Type B pancreatic cell (in vitro differentiated cells): ENCODE data around the gene USP49. TPM values are rescaled to one million over a fixed set of nuclear protein-coding genes. Genes with fewer than 3 reads are reported as not detected.

Source experiments
- DNase-seq: peaks from one replicate; pipeline ENCODE4 v3.0.0; 2021; ENCODE audit warnings: mixed read lengths; ENCODE audit not compliant: unreplicated experiment; ENCODE audit errors: extremely low spot score
- H3K27ac Mint-ChIP-seq: 2 replicates; pipeline ENCODE4 v1.8.0; 2021; ENCODE audit warnings: mild to moderate bottlenecking, mixed read lengths
- H3K27me3 Mint-ChIP-seq: 2 replicates; pipeline ENCODE4 v1.8.0; 2021; ENCODE audit warnings: mixed read lengths
- H3K36me3 Mint-ChIP-seq: 2 replicates; pipeline ENCODE4 v1.8.0; 2021; ENCODE audit warnings: mixed read lengths
- H3K4me1 Mint-ChIP-seq: one replicate; pipeline ENCODE4 v1.8.0; 2021; ENCODE audit warnings: mixed read lengths; ENCODE audit not compliant: unreplicated experiment
- H3K4me3 Mint-ChIP-seq: 2 replicates; pipeline ENCODE4 v1.8.0; 2021; ENCODE audit warnings: mild to moderate bottlenecking, mixed read lengths
- H3K9me3 Mint-ChIP-seq: 2 replicates; pipeline ENCODE4 v1.8.0; 2021; ENCODE audit warnings: mixed read lengths
- total RNA-seq: library from RNA; stranded (reverse); gene quantifications from 2 replicates; pipeline ENCODE4 v1.2.1, GENCODE V29; 2021; ENCODE audit warnings: low replicate concordance
- TF ChIP-seq, protein P1 (sequence below): fragments of 200-600 bp; sonication (generic); conservative IDR thresholded peaks from 2 replicates; pipeline ENCODE4 v1.5.0; 2021; ENCODE audit warnings: antibody characterized with exemption, mild to moderate bottlenecking

Gene USP49
- total RNA-seq, 1 donor from 2014 or later, result 13.2 TPM

DNA sequence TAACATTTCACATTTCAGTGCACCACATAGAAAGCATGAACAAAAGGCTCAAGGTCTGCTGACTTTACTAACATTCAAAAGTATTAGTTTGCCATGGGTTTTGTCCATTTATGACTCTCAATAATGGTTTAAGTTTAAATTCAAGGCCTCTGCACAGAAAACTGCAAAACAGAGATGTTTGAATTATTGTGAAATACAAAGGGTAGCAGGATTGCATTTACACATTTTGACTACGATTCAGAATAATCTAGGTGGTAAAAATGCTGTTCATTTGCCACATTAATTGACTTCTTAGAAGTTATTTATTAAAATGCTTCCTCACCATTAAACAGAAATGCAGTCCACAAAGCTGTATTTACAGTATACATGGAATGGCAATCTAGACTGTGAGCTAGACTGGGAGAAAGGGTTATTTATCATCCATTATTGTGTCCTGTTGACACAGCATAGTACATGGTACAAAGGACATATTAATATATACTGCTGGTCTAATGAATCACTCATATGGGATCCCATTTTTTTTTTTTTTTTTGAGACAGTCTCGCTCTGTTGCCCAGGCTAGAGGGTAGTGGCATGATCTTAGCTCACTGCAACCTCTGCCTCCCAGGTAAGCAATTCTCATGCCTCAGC lies 18.0 kb downstream of the USP49 start:
- no peaks in the 10 kb centered on the region for H3K4me1 Mint-ChIP-seq
- H3K9me3 Mint-ChIP-seq, result no peaks in the 10 kb centered on the region
- DNase-seq, result no peak
- H3K27me3 Mint-ChIP-seq, result no peaks in the 10 kb centered on the region
- H3K27ac Mint-ChIP-seq, result no peak overlapping the region
- TF ChIP-seq, protein P1, sequence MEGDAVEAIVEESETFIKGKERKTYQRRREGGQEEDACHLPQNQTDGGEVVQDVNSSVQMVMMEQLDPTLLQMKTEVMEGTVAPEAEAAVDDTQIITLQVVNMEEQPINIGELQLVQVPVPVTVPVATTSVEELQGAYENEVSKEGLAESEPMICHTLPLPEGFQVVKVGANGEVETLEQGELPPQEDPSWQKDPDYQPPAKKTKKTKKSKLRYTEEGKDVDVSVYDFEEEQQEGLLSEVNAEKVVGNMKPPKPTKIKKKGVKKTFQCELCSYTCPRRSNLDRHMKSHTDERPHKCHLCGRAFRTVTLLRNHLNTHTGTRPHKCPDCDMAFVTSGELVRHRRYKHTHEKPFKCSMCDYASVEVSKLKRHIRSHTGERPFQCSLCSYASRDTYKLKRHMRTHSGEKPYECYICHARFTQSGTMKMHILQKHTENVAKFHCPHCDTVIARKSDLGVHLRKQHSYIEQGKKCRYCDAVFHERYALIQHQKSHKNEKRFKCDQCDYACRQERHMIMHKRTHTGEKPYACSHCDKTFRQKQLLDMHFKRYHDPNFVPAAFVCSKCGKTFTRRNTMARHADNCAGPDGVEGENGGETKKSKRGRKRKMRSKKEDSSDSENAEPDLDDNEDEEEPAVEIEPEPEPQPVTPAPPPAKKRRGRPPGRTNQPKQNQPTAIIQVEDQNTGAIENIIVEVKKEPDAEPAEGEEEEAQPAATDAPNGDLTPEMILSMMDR, result no peak
- H3K36me3 Mint-ChIP-seq, result no peaks in the 10 kb centered on the region
- H3K4me3 Mint-ChIP-seq, result no peak overlapping the region

DNA sequence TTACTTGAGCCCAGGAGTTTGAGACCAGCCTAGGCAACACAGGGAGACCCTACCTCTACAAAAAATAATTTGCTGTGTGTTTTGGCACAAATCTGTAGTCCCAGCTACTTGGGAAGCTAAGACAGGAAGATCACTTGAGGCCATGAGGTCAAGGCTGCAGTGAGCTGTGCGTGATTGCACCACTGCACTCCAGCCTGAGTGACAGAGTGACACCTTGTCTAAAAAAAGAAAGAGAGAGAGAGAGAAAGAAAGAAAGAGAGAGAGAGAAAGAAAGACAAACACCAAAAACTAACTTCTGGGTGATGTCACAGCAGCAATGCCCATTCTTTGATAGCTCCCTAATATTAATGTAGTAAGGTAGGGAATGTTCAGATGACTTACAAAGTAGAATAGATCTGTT lies 20.4 kb downstream of the USP49 start:
- Mint-ChIP-seq H3K4me1 (no peaks in the 10 kb centered on the region), H3K9me3 (no peaks in the 10 kb centered on the region), H3K36me3 (peaks cover 5% of the 10 kb centered on the region), H3K4me3 (no peak overlapping the region), H3K27me3 (no peaks in the 10 kb centered on the region), H3K27ac (no peak overlapping the region)
- TF ChIP-seq, protein P1, result no peak
- DNase-seq, result no peak

DNA sequence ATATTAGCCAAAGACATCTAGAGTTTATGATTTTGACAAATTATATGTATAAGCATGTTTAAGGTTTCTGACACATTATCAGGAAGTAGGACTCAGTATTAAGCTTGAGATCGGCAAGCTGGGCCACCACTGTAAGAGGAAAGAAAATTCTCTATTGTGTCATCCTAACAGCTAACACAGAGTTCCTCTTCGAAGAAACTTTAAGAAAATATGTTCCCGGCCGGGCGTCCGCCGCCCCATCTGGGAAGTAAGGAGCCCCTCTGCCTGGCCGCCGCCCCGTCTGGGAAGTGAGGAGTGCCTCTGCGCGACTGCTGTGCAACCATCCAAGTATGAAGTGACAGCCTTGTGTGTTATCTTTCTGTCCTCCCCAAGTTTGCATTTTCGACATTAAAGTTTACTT lies 23.0 kb downstream of the USP49 start:
- H3K27me3 Mint-ChIP-seq, result no peaks in the 10 kb centered on the region
- peaks cover 5% of the 10 kb centered on the region for H3K36me3 Mint-ChIP-seq
- H3K9me3 Mint-ChIP-seq, result no peaks in the 10 kb centered on the region

DNA sequence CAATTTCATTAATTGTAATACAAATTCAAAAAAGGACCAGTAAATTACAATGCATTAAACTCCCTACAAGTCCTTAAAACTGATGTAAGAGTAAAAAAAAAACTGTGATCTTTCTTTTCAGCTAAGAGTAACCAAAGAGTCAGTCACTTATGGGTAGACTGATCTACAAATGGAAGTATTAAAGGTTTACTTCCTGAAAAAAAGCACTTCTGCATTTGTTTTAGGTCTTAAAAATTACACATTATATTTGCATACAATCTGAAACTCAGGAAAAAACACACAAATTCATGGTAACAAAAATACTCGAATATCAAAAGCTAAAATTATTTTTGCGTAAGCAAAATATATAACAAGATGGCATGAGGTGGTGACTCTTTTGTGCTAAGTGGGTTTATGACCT lies 23.5 kb downstream of the USP49 start:
- DNase-seq, result no peak
- H3K9me3 Mint-ChIP-seq, result no peaks in the 10 kb centered on the region
- no peak overlapping the region for H3K4me3 Mint-ChIP-seq
- TF ChIP-seq, protein P1, result no peak
- no peak overlapping the region for H3K27ac Mint-ChIP-seq
- H3K4me1 Mint-ChIP-seq, result no peaks in the 10 kb centered on the region
- peaks cover 5% of the 10 kb centered on the region for H3K36me3 Mint-ChIP-seq
- H3K27me3 Mint-ChIP-seq, result no peaks in the 10 kb centered on the region

More for the DNA sequence above, 23.0 kb downstream of the USP49 start:
- no peak for DNase-seq
- no peak overlapping the region for H3K4me3 Mint-ChIP-seq
- TF ChIP-seq, protein P1, result no peak
- no peak overlapping the region for H3K27ac Mint-ChIP-seq
- no peaks in the 10 kb centered on the region for H3K4me1 Mint-ChIP-seq

DNA sequence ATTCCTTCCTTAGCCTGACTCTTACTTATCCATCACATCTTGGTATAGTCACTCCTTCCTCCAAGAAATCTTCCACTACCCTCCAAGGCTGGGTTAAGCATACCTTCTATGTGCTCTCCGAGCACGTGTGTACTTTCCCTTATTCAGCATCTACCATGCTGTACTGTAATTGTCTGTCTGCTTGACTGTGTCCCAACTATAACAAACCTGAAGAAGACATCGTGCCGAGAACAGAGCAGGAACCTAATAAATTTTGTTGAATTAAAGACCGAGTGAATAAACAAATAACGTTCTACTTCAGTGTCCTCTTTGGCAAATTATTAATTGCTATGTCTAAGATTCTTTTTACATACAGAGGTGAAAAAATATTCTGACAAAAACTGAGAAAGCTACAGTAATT lies 35.8 kb downstream of the USP49 start:
- no peaks in the 10 kb centered on the region for H3K4me1 Mint-ChIP-seq
- H3K27me3 Mint-ChIP-seq, result no peaks in the 10 kb centered on the region

More for the DNA sequence above, 35.8 kb downstream of the USP49 start:
- Mint-ChIP-seq H3K9me3 (no peaks in the 10 kb centered on the region), H3K27ac (no peak overlapping the region), H3K4me3 (no peak overlapping the region), H3K36me3 (peaks cover 5% of the 10 kb centered on the region)
- TF ChIP-seq, protein P1, result no peak
- DNase-seq, result no peak
